ENCODE data around the gene EPB41L2.
"Not testable (repeated sequence)": the region's sequence is repeated elsewhere in the genome, so short reads cannot be mapped to it uniquely, and the experiment has no call there.

Gene EPB41L2

GRCh38 chr6:131063028-131063763 is at the start of gene EPB41L2:
TSS of gene EPB41L2 (minus strand) at chr6:131063245. CDS start at chr6:130956485, 106,760 bp downstream.
- DNase-seq (ENCODE audit: low spot score) = peak; percentile 89

- DNase-seq (ENCODE audit: low spot score) = peak; percentile 35
These were observed 49.2 kb upstream of the EPB41L2 start for GRCh38 chr6:131112249-131112648.

GRCh38 chr6:131107151-131107550 is 44.1 kb upstream of the EPB41L2 start:
- DNase-seq (ENCODE audit: low spot score) = peak; percentile 68

GRCh38 chr6:131103901-131104300 is 40.9 kb upstream of the EPB41L2 start:
- DNase-seq (ENCODE audit: low spot score) = no peak

DNA sequence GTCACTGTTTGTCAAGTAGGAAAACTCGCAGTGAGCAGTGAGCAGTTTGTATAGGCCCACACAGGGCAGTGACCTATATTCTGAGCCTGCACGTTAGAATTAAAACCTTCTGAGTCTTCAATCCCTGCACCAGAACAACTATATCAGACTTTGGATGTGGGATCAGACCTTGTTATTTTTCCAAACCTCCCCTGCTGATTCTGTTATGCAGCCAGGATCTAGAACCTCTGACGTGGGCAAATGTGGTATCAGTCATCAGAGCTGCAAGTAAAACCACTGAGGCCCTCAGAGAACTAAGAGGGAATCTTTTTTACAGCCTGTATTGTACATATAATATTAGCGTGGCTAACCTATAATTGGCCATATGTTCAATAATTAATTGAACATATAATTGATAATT is 40.3 kb upstream of the EPB41L2 start:
- no peak for DNase-seq (ENCODE audit: low spot score)

GRCh38 chr6:131101911-131102680 is 39.1 kb upstream of the EPB41L2 start:
- DNase-seq (ENCODE audit: low spot score) = peak; percentile 80

- DNase-seq (ENCODE audit: low spot score) = no peak
These were observed 33.7 kb upstream of the EPB41L2 start for GRCh38 chr6:131096786-131097185.

DNA sequence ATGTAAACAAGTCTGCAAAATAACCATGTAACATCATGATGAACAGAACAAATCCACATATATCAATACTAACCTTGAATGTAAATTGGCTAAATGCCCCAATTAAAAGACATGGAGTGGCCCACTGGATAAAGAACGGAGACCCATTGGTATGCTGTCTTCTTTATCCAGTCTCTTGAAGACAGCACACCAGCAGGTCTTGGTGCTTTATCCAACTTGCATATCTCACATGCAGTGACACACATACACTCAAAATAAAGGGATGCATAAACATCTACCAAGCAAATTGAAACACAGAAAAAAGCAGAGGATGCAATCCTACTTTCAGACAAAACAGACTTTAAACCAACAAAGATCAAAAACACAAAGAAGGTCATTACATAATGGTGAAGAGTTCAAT is 30.3 kb upstream of the EPB41L2 start:
- no peak for DNase-seq (ENCODE audit: low spot score)

DNA sequence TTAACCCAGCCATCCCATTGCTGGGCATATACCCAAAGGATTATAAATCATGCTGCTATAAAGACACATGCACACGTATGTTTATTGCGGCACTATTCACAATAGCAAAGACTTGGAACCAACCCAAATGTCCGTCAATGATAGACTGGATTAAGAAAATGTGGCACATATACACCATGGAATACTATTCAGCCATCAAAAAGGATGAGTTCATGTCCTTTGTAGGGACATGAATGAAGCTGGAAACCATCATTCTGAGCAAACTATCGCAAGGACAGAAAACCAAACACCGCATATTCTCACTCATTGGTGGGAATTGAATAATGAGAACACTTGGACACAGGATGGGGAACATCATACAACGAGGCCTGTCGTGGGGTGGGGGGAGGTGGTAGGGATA is 28.9 kb upstream of the EPB41L2 start:
- DNase-seq (ENCODE audit: low spot score) = not testable (repeated sequence)

- DNase-seq (ENCODE audit: low spot score) = not testable (repeated sequence)
These were observed 27.3 kb upstream of the EPB41L2 start for GRCh38 chr6:131090339-131090738.

GRCh38 chr6:131084982-131085381 is 21.9 kb upstream of the EPB41L2 start:
- DNase-seq (ENCODE audit: low spot score) = no peak

DNA sequence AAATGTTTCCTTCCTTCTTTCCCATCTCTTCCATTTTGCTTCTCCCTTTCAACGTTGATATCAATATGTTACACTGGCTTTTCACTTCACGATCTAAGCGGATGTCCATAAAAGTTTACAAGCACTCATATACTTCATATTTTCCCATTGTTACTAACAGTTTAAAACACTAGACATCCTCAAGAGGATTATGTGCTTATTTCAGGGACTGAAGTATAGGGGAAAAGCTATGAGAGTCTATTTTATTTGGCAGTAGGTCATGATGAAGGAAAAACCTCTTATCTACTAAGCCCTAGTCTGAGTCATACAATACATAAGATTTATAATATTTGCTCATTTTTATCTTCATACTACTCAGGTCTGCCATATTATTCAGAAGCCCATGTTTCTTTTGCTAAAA is 20.6 kb upstream of the EPB41L2 start:
- DNase-seq (ENCODE audit: low spot score) = peak; percentile 58

- no peak for DNase-seq (ENCODE audit: low spot score)
These were observed 19.3 kb upstream of the EPB41L2 start for GRCh38 chr6:131082335-131082734.

DNA sequence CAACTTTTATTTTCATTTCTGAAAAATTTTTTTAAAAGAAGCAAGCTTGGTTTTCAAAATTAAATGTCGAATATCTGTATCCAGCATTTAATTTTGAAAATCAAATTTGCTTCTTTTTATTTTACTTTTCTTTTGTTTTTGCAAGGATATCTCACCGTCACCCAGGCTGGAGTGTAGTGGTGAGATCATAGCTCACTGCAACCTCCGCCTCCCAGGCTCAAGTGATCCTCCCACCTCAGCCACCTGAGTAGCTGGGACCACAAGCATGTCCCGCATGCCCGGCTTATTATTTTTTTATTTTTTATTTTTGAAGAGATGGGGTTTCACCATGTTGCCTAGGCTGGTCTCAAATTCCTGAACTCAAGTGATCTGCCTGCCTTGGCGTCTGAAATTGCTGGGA is 17.0 kb upstream of the EPB41L2 start:
- no peak for DNase-seq (ENCODE audit: low spot score)

DNA sequence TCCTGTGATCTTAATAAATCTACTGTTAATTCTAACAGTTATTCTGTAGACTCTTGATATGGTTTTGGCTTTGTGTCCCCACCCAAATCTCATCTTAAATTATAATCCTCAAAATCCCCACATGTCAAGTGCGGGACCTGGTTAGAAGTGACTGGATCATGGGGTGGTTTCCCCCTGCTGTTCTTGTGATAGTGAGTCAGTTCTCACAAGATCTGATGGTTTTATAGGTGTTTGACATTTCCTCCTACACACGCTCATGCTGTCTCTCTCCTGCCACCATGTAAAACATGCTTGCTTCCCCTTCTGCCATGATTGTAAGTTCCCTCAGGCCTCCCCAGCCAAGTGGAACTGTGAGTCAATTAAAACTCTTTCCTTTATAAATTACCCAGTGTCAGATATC is 10.5 kb upstream of the EPB41L2 start:
- DNase-seq (ENCODE audit: low spot score) = no peak

GRCh38 chr6:131070061-131070460 is 7.0 kb upstream of the EPB41L2 start:
- DNase-seq (ENCODE audit: low spot score) = no peak

- DNase-seq (ENCODE audit: low spot score) = no peak
These were observed 5.1 kb upstream of the EPB41L2 start for GRCh38 chr6:131068165-131068564.

GRCh38 chr6:131067521-131067920 is 4.5 kb upstream of the EPB41L2 start:
- DNase-seq (ENCODE audit: low spot score) = no peak

DNA sequence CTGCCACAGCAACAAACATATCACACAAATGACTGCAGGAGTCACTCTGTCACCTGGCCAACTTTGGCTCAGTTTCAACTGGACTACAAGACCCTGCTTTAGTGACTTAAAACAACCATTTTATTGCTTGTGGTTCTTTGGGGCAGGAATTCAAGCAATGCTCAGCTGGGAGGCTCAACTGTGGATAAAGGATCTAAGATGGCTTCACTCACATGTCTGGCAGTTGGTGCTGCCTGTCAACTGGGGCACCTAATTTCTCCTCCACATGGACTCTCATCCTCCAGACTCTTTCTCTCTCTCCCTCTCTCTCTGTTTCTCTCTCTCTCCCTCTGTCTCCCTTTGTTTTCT is 2.8 kb upstream of the EPB41L2 start:
- DNase-seq (ENCODE audit: low spot score) = peak; percentile 60

DNA sequence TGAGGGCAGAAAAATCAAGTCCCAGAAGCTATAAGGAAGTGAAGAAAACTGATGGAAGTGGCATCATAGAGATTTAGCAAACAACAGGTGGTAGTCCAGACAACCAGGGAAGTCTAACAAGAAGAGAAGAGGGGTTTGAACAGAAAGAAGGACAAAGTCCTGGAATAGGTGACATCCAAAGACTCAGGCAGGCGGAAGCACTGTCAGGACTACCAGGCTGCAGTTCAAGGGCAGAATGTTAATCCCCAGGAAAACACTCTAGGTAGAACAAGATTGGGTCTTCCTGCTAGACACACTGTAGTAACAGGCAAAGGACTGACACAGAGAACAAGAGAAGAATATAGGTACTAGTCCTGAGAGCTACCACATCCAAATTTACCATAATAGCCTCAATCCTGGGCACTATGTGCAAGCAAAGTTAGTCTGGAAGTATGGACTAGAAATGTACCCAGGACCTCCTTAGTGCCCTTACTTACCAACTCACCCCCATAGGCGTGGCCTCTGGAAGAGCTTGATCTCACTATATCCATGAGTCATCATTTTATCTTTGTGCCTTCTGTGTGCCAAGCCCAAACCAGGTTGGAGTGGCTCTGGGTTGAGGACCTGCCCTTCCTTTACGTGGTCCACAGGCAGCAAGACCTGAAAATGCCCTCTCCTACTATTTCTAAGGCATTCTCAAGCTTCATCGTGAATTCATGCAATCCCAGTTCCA is 2.2 kb upstream of the EPB41L2 start:
- DNase-seq (ENCODE audit: low spot score) = peak; percentile 76

DNA sequence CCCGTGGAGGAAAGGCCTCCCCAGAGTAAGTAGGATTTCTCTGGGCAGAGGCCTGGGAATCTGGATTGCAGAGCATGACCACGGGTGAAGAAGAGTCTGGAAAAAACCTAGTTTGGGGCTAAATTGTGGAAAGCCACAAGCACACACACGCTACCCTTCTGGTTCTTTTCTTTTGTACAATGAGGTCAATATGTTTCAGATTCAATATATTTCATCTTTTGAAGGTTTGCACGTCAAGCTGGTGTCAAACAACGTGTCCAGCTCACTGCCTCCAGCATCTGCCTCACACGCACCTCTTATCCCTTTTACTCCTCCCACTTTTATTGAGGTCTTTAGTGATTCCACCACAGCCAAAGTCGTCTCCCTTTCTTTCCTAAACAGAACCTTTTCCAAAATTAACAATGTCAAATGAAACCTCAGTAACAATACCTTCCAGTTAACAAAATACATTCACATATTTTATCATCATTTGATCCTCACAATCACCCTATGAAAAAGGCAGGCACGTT is 773 bp upstream of the EPB41L2 start:
- DNase-seq (ENCODE audit: low spot score) = no peak

GRCh38 chr6:131062241-131063027 is 611 bp downstream of the EPB41L2 start:
- no peak for DNase-seq (ENCODE audit: low spot score)

Measured in LoVo (cell line).